ENCODE data around the gene GAP43. TPM values are rescaled to one million over a fixed set of nuclear protein-coding genes. Genes with fewer than 3 reads are reported as not detected.

Gene GAP43
- total RNA-seq, 1 donor from 2014 or later = not detected

DNA sequence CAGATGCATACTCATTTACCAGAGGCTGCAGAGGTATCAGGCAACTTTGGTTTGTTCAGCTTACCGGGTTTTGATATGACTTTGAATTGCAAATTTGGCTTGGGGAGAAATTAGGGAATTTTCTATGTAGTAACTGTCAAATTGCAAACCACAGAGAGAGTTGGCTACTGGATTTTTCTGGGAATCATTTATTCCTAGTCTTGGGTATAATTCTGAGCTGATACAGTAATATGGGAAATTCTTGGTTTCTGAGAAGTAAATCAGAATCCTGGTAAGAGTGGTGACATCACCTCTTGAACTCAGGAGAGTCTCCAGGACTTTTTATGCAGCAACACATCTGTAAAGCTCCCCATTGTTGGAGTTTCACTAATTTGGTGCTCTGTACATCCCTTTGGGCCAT, 39.0 kb downstream of the GAP43 start:
- DNase-seq (ENCODE audit: low read depth) = no peak

DNA sequence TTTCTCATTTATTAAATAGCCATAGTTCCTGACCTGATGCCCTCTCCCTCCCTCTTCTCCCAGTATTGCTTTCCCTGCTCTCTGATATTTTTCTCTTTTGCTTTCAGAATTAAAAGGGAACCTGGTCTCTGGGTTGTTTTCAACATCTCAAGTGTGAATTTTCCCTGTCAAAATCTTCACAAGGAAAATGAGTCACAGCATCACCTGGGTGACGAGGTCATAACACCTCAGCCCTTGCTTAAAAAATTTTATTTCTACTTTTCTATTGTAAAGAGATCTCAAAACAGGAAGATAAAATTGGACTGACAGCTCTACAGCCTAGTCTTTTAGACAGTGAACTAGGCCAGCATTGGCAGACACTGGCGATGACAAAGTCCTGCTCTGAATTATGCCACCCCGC, 40.1 kb downstream of the GAP43 start:
- DNase-seq (ENCODE audit: low read depth) = peak; percentile 16

GRCh38 chr3:115666081-115666480, 42.8 kb downstream of the GAP43 start:
- no peak for DNase-seq (ENCODE audit: low read depth)

GRCh38 chr3:115666920-115667737, 43.8 kb downstream of the GAP43 start:
- DNase-seq (ENCODE audit: low read depth) = peak; percentile 78

DNA sequence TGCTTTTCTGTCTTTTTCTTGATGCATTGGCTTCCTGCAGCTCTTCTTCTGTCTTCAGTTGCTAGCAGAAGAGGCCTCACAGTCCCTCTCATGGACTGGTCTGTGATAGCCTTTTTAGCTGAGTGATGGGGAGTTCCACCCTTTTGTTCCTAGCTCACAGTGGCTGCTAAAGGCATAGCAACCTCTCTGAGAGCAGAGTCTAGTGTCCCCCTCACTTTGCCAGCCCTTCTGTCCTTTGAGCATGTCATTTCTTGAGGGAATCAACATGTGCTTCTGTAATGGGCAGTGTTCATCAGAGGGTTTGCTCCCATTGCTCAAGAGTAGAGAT, 44.4 kb downstream of the GAP43 start:
- no peak for DNase-seq (ENCODE audit: low read depth)

- DNase-seq (ENCODE audit: low read depth) = no peak
Observed at GRCh38 chr3:115670911-115671310, 47.6 kb downstream of the GAP43 start.

DNA sequence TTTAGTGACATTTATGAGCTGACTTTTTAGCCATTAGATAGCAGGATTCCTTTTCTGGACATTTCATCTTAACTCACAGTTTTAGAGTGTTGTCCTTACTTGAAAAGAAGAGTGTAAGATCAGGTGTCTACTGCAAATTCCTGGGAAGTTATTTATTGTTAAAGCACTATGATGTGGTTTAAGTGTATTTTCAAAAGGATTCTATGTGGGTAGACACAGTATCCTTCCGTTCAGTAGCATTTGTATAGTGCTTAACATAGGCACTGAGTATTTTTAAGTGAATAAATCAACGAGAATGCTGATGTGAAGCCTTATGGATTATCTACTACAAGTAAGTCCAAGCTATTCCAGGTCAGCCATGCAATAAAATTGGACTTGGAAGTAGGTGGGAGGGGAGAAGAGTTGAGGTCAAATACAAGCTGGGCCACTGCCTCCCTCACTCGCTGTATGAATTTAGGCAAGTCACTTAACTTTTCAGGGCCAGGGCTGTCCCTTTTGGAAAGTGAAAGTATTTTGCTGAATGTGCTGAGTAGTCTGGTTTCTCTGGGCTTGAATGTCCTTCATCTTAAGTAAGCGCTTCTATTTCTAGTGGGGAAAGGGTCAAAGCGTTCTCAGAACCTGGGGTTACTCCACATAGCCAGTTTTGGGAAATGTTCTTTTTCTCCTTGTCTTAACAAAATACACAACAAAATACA, 48.6 kb downstream of the GAP43 start:
- peak; percentile 57 for DNase-seq (ENCODE audit: low read depth)

DNA sequence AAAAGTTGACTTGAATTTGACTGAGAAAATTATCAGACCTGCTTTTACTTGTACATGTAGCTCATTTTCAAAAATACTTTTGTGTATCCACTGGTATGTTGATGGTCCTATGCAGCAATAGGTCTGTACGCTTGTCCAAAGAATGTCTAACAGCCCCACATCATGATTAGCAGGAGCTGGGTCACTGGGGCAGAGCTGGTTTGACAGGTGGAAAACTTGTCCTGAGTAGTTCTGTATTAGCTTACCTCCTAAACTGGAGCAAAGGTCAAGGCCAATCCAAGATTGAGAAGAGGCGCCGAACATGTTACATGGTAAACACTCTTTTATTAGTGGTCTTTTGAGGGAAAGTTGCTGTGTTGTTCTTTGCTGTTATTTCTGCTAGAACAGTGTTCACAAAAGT, 50.6 kb downstream of the GAP43 start:
- DNase-seq (ENCODE audit: low read depth) = no peak

- no peak for DNase-seq (ENCODE audit: low read depth)
Observed at GRCh38 chr3:115676336-115676735, 53.0 kb downstream of the GAP43 start.

DNA sequence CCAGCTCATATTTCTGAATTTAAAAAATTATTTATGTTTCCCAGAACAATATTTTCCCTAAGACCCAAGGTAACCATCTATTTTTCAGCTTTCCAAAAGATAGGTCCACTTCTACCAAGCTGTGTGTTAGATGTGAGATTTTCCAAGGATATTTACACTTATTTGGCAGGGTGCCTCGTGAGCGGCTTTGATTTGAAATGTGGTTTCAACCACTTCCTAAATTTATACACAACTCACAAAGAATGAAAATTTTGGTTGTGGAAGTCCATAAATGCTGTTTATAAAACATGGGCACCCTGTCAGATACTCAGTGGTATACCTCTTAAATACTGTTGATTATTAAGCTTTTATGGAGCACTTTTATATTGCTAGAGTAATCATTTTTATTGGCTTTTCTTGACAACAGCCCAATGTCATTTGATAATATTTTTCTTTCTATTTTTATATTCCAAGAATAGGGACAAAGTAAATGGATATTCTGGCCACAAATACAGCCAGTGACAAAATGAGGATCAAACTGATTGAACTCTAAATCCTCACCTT, 57.6 kb downstream of the GAP43 start:
- no peak for DNase-seq (ENCODE audit: low read depth)

DNA sequence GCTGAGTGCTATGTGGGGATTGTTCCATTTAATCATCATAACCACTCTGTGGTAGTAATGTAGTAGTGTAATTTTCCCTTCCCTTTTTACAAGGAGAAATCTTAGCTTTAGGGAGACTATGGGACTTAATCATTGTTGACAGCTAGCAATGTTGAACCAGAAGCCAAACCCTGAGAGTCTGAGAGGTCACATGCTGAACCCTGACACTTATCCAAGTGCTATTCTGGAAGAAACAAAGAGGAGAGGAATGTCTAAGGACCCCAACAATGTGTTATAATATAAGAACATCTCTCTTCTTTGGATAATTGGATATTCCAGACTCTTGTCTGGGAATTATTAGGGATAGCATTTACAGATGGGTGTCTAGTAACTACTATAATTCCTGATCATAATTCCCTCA, 58.4 kb downstream of the GAP43 start:
- DNase-seq (ENCODE audit: low read depth) = no peak

- DNase-seq (ENCODE audit: low read depth) = no peak
Observed at GRCh38 chr3:115683305-115683704, 60.0 kb downstream of the GAP43 start.

- no peak for DNase-seq (ENCODE audit: low read depth)
Observed at GRCh38 chr3:115683773-115684172, 60.5 kb downstream of the GAP43 start.

DNA sequence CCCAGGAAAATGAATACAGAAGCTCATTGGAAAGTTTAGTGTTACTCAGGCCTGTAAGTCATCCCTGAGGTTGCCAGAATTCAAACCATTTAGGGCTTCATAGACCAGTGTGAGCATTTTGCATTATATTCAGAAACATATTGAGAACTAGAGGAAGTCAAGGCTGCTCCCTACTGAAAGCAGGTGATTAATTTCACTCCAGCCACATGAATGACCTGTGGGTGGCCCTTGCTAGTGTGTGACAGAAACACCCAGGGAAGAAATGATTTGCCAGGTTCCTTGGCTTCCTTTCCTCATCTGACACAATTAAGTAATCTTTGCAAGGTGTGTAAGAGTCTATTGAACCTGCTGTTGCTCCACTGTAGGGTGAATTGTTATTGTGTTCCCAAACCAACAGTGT, 61.8 kb downstream of the GAP43 start:
- DNase-seq (ENCODE audit: low read depth) = peak; percentile 9

DNA sequence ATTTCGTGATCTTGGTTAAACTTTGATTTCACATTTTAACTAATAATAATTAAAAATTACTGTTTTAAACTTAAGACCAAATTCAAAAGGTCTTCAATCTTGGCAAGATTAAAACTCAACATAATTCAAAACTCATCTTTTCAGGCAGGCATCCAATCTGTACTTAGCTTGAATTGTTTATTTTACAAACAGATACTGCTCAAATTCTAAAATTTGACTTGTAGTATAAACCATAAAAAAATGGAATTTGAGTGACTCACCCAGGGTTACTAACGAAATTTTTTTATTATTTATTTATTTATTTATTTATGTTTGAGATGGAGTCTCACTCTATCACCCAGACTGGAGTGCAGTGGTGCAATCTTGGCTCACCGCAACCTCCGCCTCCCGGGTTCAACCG, 64.4 kb downstream of the GAP43 start:
- no peak for DNase-seq (ENCODE audit: low read depth)

DNA sequence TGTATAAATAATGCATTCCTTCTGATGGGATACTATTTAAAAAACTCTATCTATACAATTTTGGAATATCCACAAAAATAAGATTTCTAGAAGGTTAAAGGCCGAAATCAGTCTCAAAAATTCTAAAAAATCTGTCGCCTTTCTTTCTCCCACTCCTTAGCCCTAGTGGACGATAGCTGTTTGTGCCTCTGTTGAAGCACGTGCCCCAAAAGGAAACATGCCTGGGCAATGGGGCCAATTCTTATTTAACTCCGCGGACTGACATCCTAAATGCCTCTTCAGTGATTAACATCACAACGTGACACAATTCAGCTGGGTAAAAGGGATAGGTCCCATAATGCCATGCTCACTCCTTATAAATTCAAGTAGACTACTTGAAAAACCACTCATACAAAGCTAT, 65.1 kb downstream of the GAP43 start:
- DNase-seq (ENCODE audit: low read depth) = no peak

- no peak for DNase-seq (ENCODE audit: low read depth)
Observed at GRCh38 chr3:115689928-115690327, 66.6 kb downstream of the GAP43 start.

- no peak for DNase-seq (ENCODE audit: low read depth)
Observed at GRCh38 chr3:115691964-115692363, 68.7 kb downstream of the GAP43 start.

GRCh38 chr3:115692887-115693524, 69.7 kb downstream of the GAP43 start:
- DNase-seq (ENCODE audit: low read depth) = peak; percentile 59

DNA sequence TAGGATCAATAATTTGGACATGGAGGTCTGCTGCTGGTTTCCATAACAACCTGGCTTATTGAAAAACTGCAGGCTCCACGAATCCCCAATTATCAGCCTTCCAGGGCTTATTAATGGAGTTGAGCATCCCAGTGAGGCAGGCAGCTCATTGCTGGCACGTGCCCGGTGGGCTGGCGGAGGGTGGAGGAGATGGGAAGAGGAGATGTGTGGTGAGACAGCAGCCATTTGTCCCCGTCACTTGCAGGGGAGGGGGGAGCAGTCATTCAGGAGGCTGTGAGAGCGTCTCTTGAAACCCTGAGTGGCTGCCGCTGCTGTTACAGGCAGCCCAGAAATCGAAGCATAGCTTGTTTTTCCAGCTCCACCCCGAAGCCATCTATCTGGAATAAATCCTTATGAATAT, 70.6 kb downstream of the GAP43 start:
- no peak for DNase-seq (ENCODE audit: low read depth)

DNA sequence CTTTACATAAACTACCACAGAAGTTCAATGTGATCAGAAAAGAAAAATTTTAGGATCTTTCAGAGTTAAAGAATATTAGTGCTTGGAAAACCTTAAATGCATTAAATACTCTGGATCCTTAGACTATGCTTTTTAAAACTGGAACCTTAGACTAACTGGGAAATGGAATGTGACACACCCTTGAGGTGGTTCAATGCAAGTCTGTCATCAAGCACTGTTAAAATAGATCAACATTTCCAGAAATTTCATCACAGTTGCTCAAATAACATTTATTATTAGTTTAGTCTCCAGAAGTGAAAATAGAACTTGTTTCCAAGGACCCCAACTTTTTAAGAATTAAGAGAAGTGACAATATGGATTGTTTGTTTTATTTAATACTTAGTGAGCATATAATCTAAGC, 71.8 kb downstream of the GAP43 start:
- no peak for DNase-seq (ENCODE audit: low read depth)

- no peak for DNase-seq (ENCODE audit: low read depth)
Observed at GRCh38 chr3:115697263-115698053, 74.1 kb downstream of the GAP43 start.

All from renal cortical epithelial cell (primary cell).